Measurements from ENCODE around the gene SVIL.

DNA sequence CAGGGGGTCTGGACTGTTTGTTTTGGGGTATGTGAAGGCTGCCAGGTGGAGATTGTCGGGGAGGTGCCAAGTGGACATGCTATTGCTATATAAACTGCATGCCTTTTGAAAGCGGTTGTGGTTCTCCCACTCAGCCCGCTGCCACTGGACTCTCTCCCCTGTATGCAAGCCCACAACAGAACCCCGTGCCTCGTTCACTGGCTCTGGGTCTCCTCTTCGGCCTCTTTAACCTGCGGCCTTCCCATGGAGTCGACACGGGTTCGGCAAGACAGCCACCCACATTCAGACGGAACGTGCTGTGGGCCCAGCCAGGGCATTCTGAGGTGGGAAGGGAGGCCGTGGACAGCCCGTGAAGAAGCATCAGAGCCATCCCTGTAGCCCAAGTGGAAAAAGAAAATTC, 50.3 kb downstream of the SVIL start:
- TF ChIP-seq, protein P1, sequence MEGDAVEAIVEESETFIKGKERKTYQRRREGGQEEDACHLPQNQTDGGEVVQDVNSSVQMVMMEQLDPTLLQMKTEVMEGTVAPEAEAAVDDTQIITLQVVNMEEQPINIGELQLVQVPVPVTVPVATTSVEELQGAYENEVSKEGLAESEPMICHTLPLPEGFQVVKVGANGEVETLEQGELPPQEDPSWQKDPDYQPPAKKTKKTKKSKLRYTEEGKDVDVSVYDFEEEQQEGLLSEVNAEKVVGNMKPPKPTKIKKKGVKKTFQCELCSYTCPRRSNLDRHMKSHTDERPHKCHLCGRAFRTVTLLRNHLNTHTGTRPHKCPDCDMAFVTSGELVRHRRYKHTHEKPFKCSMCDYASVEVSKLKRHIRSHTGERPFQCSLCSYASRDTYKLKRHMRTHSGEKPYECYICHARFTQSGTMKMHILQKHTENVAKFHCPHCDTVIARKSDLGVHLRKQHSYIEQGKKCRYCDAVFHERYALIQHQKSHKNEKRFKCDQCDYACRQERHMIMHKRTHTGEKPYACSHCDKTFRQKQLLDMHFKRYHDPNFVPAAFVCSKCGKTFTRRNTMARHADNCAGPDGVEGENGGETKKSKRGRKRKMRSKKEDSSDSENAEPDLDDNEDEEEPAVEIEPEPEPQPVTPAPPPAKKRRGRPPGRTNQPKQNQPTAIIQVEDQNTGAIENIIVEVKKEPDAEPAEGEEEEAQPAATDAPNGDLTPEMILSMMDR (IDR thresholded peaks at IDR 0.05): no peak
- TF ChIP-seq POLR2A (IDR thresholded peaks at IDR 0.05): no peak

Measured in heart left ventricle (tissue), 13 donors.